GM12891 (cell line): ENCODE data around the gene IGFBP1.

Source experiments
- PAX5 ChIP-seq: IDR thresholded peaks from 2 replicates; pipeline ENCODE4 v1.6.1; 2011; ENCODE audit warnings: low read length, moderate library complexity, mild to moderate bottlenecking; ENCODE audit not compliant: insufficient read depth, severe bottlenecking
- POLR2A ChIP-seq: IDR thresholded peaks from 2 replicates; pipeline ENCODE4 v1.6.1; 2011; ENCODE audit warnings: low read depth, low read length, control low read depth
- POLR2AphosphoS5 ChIP-seq: IDR thresholded peaks from 2 replicates; pipeline ENCODE4 v1.6.1; 2011; ENCODE audit warnings: low read depth, low read length, control low read depth
- POU2F2 ChIP-seq: IDR thresholded peaks from 2 replicates; pipeline ENCODE4 v1.6.1; 2011; ENCODE audit warnings: low read depth, mild to moderate bottlenecking, control low read depth, low read length, moderate library complexity
- SPI1 ChIP-seq: IDR thresholded peaks from 2 replicates; pipeline ENCODE4 v1.6.1; 2011; ENCODE audit warnings: low read depth, low read length, control low read depth
- TAF1 ChIP-seq: IDR thresholded peaks from 2 replicates; pipeline ENCODE4 v1.6.1; 2011; ENCODE audit warnings: low read depth, low read length, control low read depth

DNA sequence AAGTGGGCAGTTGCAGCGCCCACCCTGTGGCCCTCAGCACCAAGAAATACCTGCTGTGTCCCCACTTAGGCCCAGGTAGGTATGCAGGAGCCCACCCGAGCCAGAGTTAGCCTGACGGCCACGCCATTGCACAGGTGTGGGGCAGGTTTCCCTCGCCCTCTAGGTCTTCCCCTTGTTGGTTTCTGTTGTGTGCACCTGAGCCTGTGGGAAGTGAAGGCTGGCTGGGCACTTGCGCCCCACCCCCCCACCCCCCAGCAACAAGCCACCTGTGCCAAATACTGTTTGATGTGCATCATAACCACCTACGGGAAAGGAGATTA, 15.3 kb upstream of the IGFBP1 start, which contains the start of gene CCDC201:
- TF ChIP-seq POLR2A (no peak), TAF1 (no peak), POLR2AphosphoS5 (no peak), PAX5 (no peak), SPI1 (no peak), POU2F2 (no peak)
